Liver (tissue), 9 donors: ENCODE results near the gene MYOG. TPM values are rescaled to one million over a fixed set of nuclear protein-coding genes. Genes with fewer than 3 reads are reported as not detected.

Source experiments
- DNase-seq: peaks from one replicate; pipeline ENCODE4 v3.0.0-alpha.2; 2017; ENCODE audit warnings: low spot score
- H3K27ac ChIP-seq, 2 donors: one replicate each; pipeline ENCODE4 v1.7.0; 2013; ENCODE audit warnings: inconsistent platforms in 2 of 2, low read length in 2 of 2, control low read depth in 1 of 2, low read depth in 1 of 2, mild to moderate bottlenecking in 1 of 2
- H3K27me3 ChIP-seq, 4 donors: one replicate each; pipeline versions ENCODE4 v1.6.1 to v1.7.0; 2013; ENCODE audit warnings: low read length in 3 of 4, inconsistent platforms in 1 of 4, mild to moderate bottlenecking in 1 of 4, moderate library complexity in 1 of 4; ENCODE audit not compliant: control insufficient read depth in 4 of 4, insufficient read depth in 4 of 4
- H3K36me3 ChIP-seq, 4 donors: one replicate each; pipeline versions ENCODE4 v1.6.1 to v1.7.0; 2013; ENCODE audit warnings: low read length in 3 of 4, mild to moderate bottlenecking in 3 of 4, low read depth in 1 of 4, moderate library complexity in 1 of 4; ENCODE audit not compliant: control insufficient read depth in 4 of 4, insufficient read depth in 3 of 4
- H3K4me1 ChIP-seq, 4 donors: one replicate each; pipeline versions ENCODE4 v1.6.1 to v1.7.0; 2013; ENCODE audit warnings: low read length in 3 of 4, mild to moderate bottlenecking in 3 of 4, moderate library complexity in 1 of 4; ENCODE audit not compliant: control insufficient read depth in 4 of 4, insufficient read depth in 4 of 4
- H3K4me3 ChIP-seq, 3 donors: one replicate each; pipeline versions ENCODE4 v1.6.1 to v1.7.0; 2013; ENCODE audit warnings: low read length in 3 of 3, control low read depth in 1 of 3, low read depth in 1 of 3, mild to moderate bottlenecking in 1 of 3
- H3K9ac ChIP-seq, 2 donors: one replicate each; pipeline ENCODE4 v1.7.0; 2013; ENCODE audit warnings: low read length in 2 of 2, mild to moderate bottlenecking in 2 of 2, moderate library complexity in 2 of 2, control low read depth in 1 of 2, low read depth in 1 of 2
- H3K9me3 ChIP-seq, 4 donors: one replicate each; pipeline versions ENCODE4 v1.6.1 to v1.7.0; 2013; ENCODE audit warnings: low read length in 3 of 4; ENCODE audit not compliant: control insufficient read depth in 4 of 4
- ATF3 ChIP-seq: IDR thresholded peaks from 2 replicates; pipeline ENCODE4 v1.6.1; 2016; ENCODE audit warnings: antibody characterized with exemption
- CTCF ChIP-seq: fragments of 150-350 bp; IDR thresholded peaks from 2 replicates; pipeline ENCODE4 v1.5.1; 2017; ENCODE audit warnings: improper control_type of control experiment, low read depth, low read length; ENCODE audit not compliant: missing input control
- EGR1 ChIP-seq, 2 donors: IDR thresholded peaks; 2 replicates each; pipeline ENCODE4 v1.6.1; 2016 to 2018; ENCODE audit warnings: antibody characterized with exemption in 2 of 2, low read depth in 2 of 2
- FOXA1 ChIP-seq: IDR thresholded peaks from 2 replicates; pipeline ENCODE4 v1.6.1; 2016; ENCODE audit warnings: antibody characterized with exemption
- FOXA2 ChIP-seq: IDR thresholded peaks from 2 replicates; pipeline ENCODE4 v1.6.1; 2016; ENCODE audit warnings: antibody characterized with exemption
- GABPA ChIP-seq, 2 donors: IDR thresholded peaks in 1 of 2; conservative IDR thresholded peaks in 1 of 2; 2 replicates each; pipeline ENCODE4 v1.6.1; 2016; ENCODE audit warnings: antibody characterized with exemption in 2 of 2, mild to moderate bottlenecking in 1 of 2, moderate library complexity in 1 of 2
- HNF4G ChIP-seq: IDR thresholded peaks from 2 replicates; pipeline ENCODE4 v1.6.1; 2016; ENCODE audit warnings: antibody characterized with exemption
- MAX ChIP-seq: IDR thresholded peaks from 2 replicates; pipeline ENCODE4 v1.6.1; 2016; ENCODE audit warnings: antibody characterized with exemption
- NR2F2 ChIP-seq: IDR thresholded peaks from 2 replicates; pipeline ENCODE4 v1.6.1; 2016; ENCODE audit warnings: antibody characterized with exemption
- REST ChIP-seq: IDR thresholded peaks from 2 replicates; pipeline ENCODE4 v1.6.1; 2016; ENCODE audit warnings: antibody characterized with exemption, mild to moderate bottlenecking
- RXRA ChIP-seq, 2 donors: IDR thresholded peaks; 2 replicates each; pipeline ENCODE4 v1.6.1; 2017 to 2018; ENCODE audit warnings: antibody characterized with exemption in 2 of 2, mild to moderate bottlenecking in 1 of 2
- SP1 ChIP-seq: IDR thresholded peaks from 2 replicates; pipeline ENCODE4 v1.6.1; 2018; ENCODE audit warnings: antibody characterized with exemption, mild to moderate bottlenecking
- TAF1 ChIP-seq: conservative IDR thresholded peaks from 2 replicates; pipeline ENCODE4 v1.6.1; 2016; ENCODE audit warnings: antibody characterized with exemption, mild to moderate bottlenecking
- YY1 ChIP-seq: IDR thresholded peaks from 2 replicates; pipeline ENCODE4 v1.6.1; 2016; ENCODE audit warnings: antibody characterized with exemption, mild to moderate bottlenecking
- ZBTB33 ChIP-seq: IDR thresholded peaks from 2 replicates; pipeline ENCODE4 v1.6.1; 2016; ENCODE audit warnings: antibody characterized with exemption
- WGBS: extraction: QIAGEN DNeasy Blood & Tissue Kit; methylation state at CpG from one replicate; pipeline ENCODE4 v1.1.7; 2013; 5-methylcytosine and 5-hydroxymethylcytosine counted together
- polyA plus RNA-seq, 2 donors: library from polyadenylated mRNA; stranded (reverse) in 1 of 2; unstranded in 1 of 2; fragments of 200-250 nt in 1 of 2; fragments of >200 nt in 1 of 2; fragmentation: Nextera tagmentation in 1 of 2; extraction: Ambion mirVana in 1 of 2; gene quantifications; one replicate each; pipeline versions ENCODE4 v1.2.1 to v1.2.3, GENCODE V29; 2013 to 2015
- total RNA-seq, 2 donors: library from RNA; depleted of rRNA; stranded (reverse); fragments of >200 nt; gene quantifications; one replicate each; pipeline ENCODE4 v1.2.3, GENCODE V29; 2014
- donor health status: healthy.
- donor health status: healthy.
- donor health status: healthy.
- donor health status: healthy.
- donor health status: healthy.

The MYOG gene
- total and polyA plus RNA-seq, 4 donors, result not detected

GRCh38 chr1:203055161-203055799 is 30.5 kb downstream of the MYOG start:
- no peaks in the 10 kb centered on the region for H3K9me3 ChIP-seq
- H3K9ac ChIP-seq, result no peak overlapping the region
- H3K27me3 ChIP-seq, result no peaks in the 10 kb centered on the region
- TF ChIP-seq MAX, result no peak
- TF ChIP-seq EGR1 (IDR thresholded peaks at IDR 0.05; ENCODE audit: low read depth in 2 of 2), result no peak
- TF ChIP-seq HNF4G, result no peak
- TF ChIP-seq FOXA1, result no peak
- no peak for TF ChIP-seq FOXA2
- no peaks in the 10 kb centered on the region for H3K36me3 ChIP-seq
- H3K27ac ChIP-seq, result no peak overlapping the region
- no peak overlapping the region for H3K4me3 ChIP-seq
- 89% methylated on average over 24 of the region's 24 CpGs for WGBS
- no peaks in the 10 kb centered on the region for H3K4me1 ChIP-seq
- no peak for DNase-seq

GRCh38 chr1:203054642-203055041 is 31.2 kb downstream of the MYOG start:
- no peak for TF ChIP-seq RXRA (IDR thresholded peaks at IDR 0.05)
- TF ChIP-seq SP1, result no peak
- TF ChIP-seq NR2F2, result no peak
- TF ChIP-seq CTCF, result no peak
- no peak for TF ChIP-seq ZBTB33
- no peak for TF ChIP-seq ATF3
- no peak for TF ChIP-seq GABPA (IDR thresholded peaks at IDR 0.05 in 1 of 2, conservative IDR thresholded peaks at IDR 0.05 in 1 of 2)
- no peak for TF ChIP-seq EGR1 (IDR thresholded peaks at IDR 0.05; ENCODE audit: low read depth in 2 of 2)
- TF ChIP-seq YY1, result no peak
- TF ChIP-seq MAX, result no peak
- TF ChIP-seq HNF4G, result no peak
- 84% methylated on average over 5 of the region's 5 CpGs for WGBS
- no peak overlapping the region for H3K27ac ChIP-seq
- no peak overlapping the region for H3K4me3 ChIP-seq
- H3K4me1 ChIP-seq, result no peaks in the 10 kb centered on the region
- DNase-seq, result no peak
- no peaks in the 10 kb centered on the region for H3K36me3 ChIP-seq
- no peak overlapping the region for H3K9ac ChIP-seq
- H3K27me3 ChIP-seq, result no peaks in the 10 kb centered on the region
- H3K9me3 ChIP-seq, result no peaks in the 10 kb centered on the region

GRCh38 chr1:203054184-203054583 is 31.6 kb downstream of the MYOG start:
- no peak for DNase-seq
- no peaks in the 10 kb centered on the region for H3K4me1 ChIP-seq
- TF ChIP-seq TAF1, result no peak
- no peak for TF ChIP-seq REST
- no peak for TF ChIP-seq RXRA (IDR thresholded peaks at IDR 0.05)
- no peak for TF ChIP-seq HNF4G
- TF ChIP-seq MAX, result no peak
- no peak for TF ChIP-seq CTCF
- H3K36me3 ChIP-seq, result no peaks in the 10 kb centered on the region
- no peak overlapping the region for H3K4me3 ChIP-seq
- no peaks in the 10 kb centered on the region for H3K9me3 ChIP-seq
- H3K27ac ChIP-seq, result no peak overlapping the region
- H3K9ac ChIP-seq, result no peak overlapping the region
- H3K27me3 ChIP-seq, result no peaks in the 10 kb centered on the region
- 49% methylated on average over 1 of the region's 1 CpG for WGBS
